NCI-H510A treated with DMSO at 0.1 percent for 48 hours (cell line): ENCODE measurements around the gene FRMD4A.
"Not testable (repeated sequence)": the region's sequence is repeated elsewhere in the genome, so short reads cannot be mapped to it uniquely, and the experiment has no call there.

Experiments used
- DNase-seq: peaks from one replicate; lab custom pipeline; 2025; lab: John Stamatoyannopoulos, UW

FRMD4A gene

GRCh38 chr10:13978533-13979115 lies 352.1 kb downstream of the FRMD4A start:
- DNase-seq: no peak

DNA sequence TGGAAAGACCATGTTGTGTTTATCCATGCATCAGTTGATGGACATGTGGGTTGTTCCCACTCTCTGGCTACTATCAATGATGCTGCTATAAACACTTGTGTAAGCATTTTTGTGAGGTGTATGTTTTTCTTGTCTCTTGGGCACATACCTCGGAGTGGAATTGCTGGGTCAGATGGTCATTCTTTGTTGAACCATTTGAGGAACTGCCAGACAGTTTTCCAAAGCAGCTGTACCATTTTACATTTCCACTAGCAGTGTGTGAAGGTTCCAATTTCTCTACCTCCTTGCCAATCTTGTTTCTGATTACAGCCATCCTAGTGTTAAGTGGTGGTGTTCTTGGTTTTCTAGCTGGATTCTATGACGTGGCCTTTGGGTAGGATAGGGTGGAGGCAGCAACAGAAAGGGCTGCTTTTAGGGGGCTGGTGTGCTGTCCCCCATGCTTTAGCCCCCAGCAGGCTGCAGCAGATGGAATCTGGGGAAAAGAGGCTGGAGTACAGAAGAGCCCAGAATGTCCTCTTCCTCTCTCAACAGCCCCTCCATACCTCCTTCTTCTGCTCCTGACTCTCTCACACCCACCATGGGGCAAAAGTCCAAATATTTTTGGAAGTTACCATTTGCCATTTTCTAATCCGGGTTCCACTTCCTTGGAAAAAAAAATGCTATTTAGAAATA lies 352.7 kb downstream of the FRMD4A start:
- no peak for DNase-seq

GRCh38 chr10:13973742-13974141 lies 357.0 kb downstream of the FRMD4A start:
- DNase-seq: no peak

DNA sequence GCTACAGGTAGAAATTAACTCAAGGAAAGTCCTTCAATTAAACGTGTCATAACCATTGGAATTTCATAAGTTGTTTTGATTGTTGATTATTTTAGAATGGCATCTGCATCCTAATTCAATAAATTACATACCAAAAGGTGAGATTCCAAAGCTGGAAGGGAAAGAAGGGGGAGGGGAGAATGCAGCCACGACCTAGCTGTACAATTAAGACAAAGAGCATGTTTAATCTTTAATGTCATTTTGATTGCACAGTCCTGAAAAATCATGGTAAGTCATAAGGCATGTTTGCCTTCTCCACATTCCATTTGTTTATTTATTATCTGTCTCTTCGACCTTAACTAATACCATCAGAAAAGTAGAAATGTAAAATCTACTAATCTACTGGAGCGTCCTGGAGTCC lies 358.1 kb downstream of the FRMD4A start:
- no peak for DNase-seq

DNA sequence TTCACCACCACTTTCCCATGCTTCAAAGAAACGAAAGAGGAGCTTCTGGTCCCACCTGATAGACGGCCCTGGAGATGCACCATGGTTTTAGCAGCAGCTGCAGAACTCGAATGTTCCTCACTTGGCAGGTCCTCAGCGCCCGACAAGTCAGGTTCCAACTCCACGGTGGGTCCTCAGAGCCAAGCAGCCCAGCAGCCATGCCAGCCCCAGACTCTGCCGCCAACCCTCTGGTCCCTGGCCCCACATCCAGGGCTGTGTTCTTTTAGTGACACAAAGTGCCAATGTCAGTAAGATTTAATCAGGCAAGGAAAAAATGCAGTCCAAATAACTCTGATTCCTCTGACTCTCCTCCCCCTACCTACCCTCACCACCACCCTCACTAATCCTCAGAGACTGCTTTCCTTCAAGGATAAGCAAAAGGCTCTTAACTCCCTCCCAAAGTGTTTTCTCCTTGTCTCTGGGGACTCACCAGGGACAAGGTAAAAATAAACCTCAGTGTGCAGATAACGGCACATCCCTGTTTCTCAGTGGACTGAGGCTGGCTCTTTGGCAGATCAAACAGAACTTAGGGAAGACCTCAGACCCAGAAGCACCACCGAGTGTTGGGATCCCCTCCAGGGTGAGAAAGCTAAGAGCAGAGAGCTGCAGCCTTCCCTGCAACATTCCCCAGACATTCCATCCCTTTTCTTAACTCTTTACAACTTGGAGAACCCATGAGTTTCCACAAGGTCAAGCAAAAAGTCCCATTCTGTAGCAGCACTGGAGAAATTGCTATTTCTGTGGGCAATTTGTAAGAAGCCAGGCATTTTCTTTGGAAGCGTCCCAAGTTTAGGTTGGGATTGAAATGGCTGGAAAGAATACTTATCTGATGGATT lies 358.9 kb downstream of the FRMD4A start:
- no peak for DNase-seq

DNA sequence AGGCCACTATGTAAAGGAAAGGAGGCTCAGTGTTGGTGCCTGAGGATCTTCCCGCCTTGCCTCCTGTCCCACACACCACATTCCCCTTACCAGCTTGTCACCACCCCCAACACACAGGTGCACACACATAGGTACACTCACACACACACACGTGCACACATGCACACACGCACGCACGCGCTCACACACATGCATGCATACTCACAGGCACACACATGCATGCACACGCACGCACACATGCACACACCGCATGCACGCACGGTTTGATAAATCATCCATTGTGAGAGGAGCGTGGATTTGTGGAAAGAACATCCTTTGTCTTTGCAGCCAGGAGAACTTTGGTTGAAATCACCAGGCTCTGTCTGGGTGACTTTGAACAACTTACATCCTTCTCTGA lies 359.8 kb downstream of the FRMD4A start:
- DNase-seq: no peak

DNA sequence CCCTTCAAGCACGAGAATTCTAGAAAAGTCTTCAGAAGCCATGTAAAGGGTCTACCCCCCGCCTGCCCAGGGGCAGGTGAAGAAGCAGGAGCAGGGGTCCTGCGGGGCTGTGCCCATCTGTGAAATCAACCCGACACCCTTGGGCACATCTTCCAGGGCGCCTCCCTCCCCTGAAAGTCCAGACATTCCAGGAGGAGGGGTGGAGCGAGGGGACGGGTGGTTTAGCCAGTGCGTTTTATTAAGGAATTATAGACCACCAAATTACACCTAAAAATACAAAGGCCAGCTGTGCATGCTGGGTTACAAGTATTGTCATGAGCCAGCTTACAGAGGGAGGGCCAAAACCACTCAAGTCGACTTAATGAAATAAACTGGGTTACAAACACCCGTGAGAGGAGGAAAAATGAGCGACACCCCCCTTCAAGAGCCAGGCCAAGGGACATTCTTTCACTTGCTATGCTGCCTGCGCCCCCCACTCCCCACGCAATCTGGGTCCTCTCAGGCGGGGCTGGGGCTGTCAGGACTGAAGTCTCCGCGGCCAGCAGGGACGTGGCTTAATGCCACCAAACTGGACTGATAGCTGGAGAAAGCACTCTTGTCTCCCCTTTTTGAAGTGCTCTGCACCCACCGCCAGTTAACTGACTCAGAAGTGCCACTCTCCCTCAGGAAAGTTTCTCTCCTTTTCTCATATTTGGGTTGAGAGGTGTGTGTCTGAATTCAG lies 360.3 kb downstream of the FRMD4A start:
- DNase-seq: no peak

- DNase-seq: no peak
Measured at GRCh38 chr10:13969792-13970140, 361.0 kb downstream of the FRMD4A start.

- DNase-seq: no peak
Measured at GRCh38 chr10:13969118-13969791, 361.5 kb downstream of the FRMD4A start.

GRCh38 chr10:13961853-13962252 lies 368.9 kb downstream of the FRMD4A start:
- DNase-seq: no peak

- no peak for DNase-seq
Measured at GRCh38 chr10:13961097-13961496, 369.6 kb downstream of the FRMD4A start.

GRCh38 chr10:13960603-13961002 lies 370.1 kb downstream of the FRMD4A start:
- DNase-seq: no peak

GRCh38 chr10:13959443-13960359 lies 371.0 kb downstream of the FRMD4A start:
- no peak for DNase-seq

DNA sequence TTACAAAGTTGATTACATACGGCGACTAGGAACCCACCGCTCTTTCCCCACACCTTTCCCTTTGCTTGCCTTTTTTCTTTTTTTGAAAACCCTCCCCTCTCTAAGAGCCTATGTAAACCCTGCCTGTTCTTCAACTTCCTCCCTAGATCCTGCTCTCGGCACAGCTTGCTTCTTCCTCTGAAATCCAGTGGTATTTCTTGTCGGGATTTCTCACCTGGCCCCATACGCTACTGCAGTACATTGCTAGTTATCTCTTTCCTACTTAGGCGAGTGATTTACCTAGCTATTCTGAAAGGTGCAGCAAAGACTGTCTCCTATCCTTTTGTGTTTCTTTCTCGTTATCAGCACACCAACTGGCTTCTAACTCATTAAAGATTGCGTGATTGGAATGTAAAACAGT lies 372.9 kb downstream of the FRMD4A start:
- no peak for DNase-seq

DNA sequence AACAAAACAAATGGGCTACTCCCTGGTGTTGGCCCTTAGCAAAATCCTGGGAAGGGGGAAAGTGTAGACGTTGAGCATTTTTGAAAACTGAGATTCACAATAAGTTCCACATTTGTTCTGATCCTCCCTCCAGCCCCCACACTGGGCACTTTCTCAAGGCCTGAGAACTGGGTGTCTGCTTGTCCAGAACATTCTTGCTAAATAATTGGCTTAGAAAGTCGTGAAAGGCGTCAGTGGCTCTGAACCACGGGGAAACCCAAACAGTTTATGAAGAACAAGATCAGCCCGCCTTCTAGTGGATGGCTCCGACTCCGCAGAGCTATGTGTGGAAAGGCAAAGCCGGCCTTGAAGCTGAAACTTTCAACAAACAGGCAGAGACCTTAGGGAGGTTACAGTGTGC lies 373.9 kb downstream of the FRMD4A start:
- no peak for DNase-seq

DNA sequence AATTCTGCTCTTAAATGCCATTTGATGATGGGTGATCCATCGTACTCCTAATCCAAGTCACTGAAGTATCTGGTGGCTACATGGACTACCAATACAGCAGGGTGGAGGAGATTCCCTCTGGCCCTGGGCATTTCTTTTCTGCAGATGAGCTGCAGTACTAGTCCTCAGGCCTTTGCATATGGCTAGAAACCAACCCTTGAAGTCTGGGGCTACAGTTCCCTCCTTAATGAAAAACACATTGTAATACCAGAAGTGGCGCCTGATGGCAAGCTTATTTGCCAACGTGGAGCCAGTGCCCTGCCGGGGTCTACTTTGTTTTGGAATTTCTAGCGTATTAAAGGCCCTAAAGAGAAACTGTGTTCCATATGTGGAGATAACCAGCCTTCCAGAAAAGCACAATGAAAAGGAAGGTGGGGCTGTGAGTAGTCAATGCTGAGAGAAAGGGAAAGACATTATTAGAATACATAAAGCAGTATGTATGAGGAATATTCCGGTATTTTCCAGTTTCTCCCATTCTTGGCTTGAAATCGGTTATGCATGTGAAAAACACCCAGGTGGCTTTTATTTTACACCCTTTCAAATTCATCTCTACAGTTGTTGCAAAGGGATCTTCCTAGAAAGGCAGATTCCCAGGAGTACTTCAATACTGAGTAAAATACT lies 375.2 kb downstream of the FRMD4A start:
- DNase-seq: no peak

GRCh38 chr10:13954195-13954594 lies 376.5 kb downstream of the FRMD4A start:
- not testable (repeated sequence) for DNase-seq

DNA sequence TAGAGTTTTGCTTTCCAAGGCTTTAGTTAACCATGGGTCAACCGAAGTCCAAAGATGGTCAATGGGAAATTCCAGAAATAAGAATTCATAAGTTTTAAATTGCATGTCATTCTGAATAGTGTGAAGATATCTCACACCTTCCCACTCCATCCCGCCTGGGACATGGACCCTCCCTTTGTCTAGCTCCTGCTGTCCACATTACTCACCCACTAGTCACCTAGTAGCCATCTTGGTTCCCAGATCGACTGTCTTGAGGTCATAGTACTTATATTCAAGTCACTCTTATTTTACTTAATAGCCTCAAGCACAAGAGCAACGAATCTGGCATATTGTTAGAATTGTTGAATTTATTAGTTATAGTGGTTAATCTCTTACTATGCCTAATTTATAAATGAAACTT lies 377.4 kb downstream of the FRMD4A start:
- DNase-seq: no peak

DNA sequence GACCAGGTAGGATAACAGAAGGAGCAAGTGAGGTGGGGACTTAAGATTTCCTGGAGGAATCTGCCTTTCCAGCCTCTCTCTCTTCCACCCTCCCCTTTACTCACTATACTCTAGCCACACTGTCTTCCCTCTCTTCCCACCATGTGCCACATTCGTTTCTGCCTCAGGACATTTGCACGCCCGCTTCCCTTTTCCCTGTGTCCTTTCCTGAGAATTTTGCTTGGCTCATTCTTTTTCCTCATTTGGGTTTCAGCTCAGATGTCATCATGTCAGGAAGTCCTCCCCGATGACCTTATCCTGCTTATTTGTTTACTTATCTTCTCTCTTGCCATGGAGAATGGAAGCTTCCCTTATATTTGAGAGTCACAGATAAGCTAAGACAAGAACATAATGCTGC lies 380.2 kb downstream of the FRMD4A start:
- DNase-seq: no peak

GRCh38 chr10:13949844-13950542 lies 380.7 kb downstream of the FRMD4A start:
- no peak for DNase-seq
